Activated CD8-positive, alpha-beta memory T cell treated with anti-CD3 and anti-CD28 coated beads, Interleukin-2, amount 50 U/mL, for 24 hours (primary cell): ENCODE data around the gene DAND5.

Source experiments
- DNase-seq: peaks from one replicate; pipeline ENCODE4 v3.0.0-alpha.2; 2020; ENCODE audit errors: extremely low read depth

The DAND5 gene

GRCh38 chr19:12992729-12993128, 23.4 kb downstream of the DAND5 start:
- no peak for DNase-seq

- no peak for DNase-seq
These were observed 24.2 kb downstream of the DAND5 start for GRCh38 chr19:12993562-12993961.

- no peak for DNase-seq
These were observed 25.6 kb downstream of the DAND5 start, which contains the start of gene NFIX for GRCh38 chr19:12994701-12995595. Gene NFIX (plus strand): TSS chr19:12995475. CDS start chr19:12995838, 363 bp downstream.

GRCh38 chr19:12995596-12996405, 26.4 kb downstream of the DAND5 start:
- no peak for DNase-seq

- no peak for DNase-seq
These were observed 27.2 kb downstream of the DAND5 start for GRCh38 chr19:12996406-12997094.

GRCh38 chr19:12997179-12997966, 28.0 kb downstream of the DAND5 start:
- no peak for DNase-seq

- no peak for DNase-seq
These were observed 28.9 kb downstream of the DAND5 start for GRCh38 chr19:12997967-12998940.

GRCh38 chr19:13001166-13001501, 31.8 kb downstream of the DAND5 start:
- DNase-seq, result no peak

GRCh38 chr19:13001502-13002165, 32.3 kb downstream of the DAND5 start:
- DNase-seq, result no peak

DNA sequence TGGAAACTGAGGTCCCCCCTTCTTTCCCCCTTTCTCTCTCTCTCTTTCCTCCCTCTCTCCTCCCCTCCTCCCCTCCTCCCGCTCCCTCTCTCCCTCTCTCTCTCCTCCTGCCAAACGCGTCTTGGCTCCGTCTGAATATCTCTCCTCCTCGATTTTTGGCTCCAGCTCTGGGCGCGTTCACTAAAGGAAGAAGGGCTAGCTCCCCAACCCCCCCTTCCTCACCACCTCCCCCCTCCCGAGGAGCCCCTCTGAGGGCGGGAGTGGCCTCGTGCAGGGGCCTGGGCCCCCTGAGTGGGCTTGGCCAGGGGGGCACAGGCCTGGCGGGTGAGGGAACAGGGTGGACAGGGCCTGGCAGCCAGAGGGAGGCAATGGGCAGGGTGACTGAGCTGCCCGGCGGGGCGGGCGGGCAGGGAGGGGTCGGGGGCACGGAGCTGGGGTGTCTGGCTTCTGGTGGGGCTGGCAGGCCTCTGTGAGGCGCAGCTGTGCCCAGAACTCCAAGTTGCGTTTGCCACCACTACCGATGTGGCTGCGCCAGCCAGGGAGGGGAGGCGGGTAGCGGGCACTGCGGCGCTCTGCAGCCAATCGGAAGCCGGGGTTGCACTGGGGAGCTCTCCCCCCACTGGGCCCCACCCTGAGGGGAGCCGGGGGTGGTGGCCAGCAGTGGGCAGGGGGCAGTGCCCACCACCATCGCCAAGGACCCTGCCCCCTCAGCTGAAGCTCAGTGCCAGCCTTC, 33.0 kb downstream of the DAND5 start:
- DNase-seq, result no peak

DNA sequence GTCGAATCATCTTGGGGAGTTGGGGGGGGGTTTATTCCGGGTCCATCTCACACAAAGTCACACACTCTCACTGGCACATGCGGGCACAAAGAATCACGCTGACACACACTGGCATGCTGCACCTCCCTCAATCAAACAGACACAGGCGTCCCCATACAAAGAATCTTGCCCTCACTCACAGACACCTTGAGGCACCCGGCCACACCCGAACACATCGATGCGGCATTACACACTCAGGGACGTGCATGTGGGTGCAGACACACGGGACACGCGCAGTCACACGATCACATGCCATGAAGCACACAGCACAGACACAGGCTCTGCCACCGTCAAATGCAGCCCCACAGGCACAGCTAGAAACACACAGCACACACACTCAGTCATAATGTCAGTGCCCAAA, 33.7 kb downstream of the DAND5 start:
- DNase-seq, result no peak

GRCh38 chr19:13004273-13004672, 34.9 kb downstream of the DAND5 start:
- DNase-seq, result no peak

- DNase-seq, result no peak
These were observed 35.9 kb downstream of the DAND5 start for GRCh38 chr19:13005253-13005652.

DNA sequence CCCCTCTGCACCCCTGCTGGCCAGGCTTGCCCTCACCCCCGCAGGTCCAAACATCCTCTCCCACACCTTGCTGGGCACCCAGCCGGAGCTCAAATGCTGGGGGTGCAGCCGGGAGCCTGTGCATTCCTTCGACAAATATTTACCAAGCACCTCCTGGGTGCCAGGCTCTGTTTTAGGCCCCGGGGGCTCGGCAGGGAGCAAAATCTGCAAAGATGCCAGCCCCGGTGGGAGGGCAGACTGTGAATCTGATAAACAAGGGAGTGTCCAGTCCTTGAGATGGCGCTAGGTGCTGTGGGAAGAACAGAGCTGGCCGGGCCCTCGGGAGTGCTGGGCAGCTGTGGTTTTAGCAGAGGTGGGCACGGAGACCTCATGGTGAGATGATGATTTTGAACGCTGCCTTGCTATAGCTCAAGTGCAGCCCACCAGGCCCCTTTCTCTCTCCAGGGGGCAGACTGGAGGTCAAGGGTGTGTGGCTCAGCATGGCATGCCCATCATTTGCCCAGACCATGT, 36.5 kb downstream of the DAND5 start:
- no peak for DNase-seq

- DNase-seq, result no peak
These were observed 37.3 kb downstream of the DAND5 start for GRCh38 chr19:13006431-13007281.

- DNase-seq, result no peak
These were observed 38.1 kb downstream of the DAND5 start for GRCh38 chr19:13007292-13008045.
